Measurements from ENCODE around the gene BTF3. TPM values are rescaled to one million over a fixed set of nuclear protein-coding genes. Genes with fewer than 3 reads are reported as not detected.

Gene BTF3
- total and polyA plus RNA-seq, 2 of the 13 experiments (the other 11 are each of a cell fraction or from before 2014, with no cell fraction given), result 557 to 698 TPM

DNA sequence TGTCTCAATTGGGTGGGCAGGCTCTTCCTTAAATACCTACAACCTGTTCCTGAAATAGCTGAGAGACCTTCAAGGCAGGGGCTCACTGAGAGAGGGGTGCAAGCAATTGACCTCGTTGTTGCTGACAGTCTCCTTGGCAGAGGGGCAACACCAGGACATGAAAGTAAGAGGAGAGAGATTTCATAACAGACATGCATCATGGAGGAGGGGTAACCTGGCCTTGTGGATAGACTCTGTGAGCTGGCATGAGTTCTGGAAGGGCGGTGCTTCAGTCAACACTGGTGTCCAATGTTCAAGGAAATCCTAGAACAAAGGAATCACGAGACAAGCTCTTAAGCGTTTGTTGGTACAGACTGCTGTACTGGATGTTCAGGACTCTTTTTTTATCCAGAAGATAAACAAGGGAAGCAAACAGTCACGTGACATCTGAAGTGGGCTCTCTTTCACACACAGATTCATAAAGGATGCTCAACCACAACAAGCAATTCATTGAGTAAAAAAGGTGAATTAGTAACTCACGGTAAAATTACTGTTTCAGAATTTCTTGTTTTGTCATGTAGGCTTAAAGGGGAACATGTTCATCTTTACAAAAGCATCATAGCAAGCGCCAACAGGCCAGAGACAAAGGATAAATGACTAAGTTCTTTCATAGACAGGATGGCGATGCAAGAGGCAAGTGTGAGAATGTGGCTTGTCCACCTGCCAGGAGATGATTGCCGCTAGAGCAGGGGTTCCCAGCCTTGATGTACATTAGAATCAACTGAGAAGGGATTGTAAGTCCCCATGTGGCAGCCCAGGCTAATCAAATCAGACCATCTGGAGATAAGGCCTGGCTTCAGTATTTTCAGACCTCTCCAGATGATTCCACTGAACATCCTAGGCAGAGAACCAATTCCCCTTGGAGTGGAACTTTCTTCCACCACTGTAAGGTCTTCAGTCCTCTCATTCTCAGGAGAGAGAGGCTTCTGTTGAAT is 46.5 kb downstream of the BTF3 start (continued):
- TF ChIP-seq, protein P1, sequence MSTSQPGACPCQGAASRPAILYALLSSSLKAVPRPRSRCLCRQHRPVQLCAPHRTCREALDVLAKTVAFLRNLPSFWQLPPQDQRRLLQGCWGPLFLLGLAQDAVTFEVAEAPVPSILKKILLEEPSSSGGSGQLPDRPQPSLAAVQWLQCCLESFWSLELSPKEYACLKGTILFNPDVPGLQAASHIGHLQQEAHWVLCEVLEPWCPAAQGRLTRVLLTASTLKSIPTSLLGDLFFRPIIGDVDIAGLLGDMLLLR (CRISPR knock-in tag; IDR thresholded peaks at IDR 0.05), result 0 out of 2 replicates have a peak, but pooled peaks have one; percentile 23
- TF ChIP-seq ZKSCAN1 (IDR thresholded peaks at IDR 0.05; ENCODE audit: low read length) (no peak), MED1 (CRISPR knock-in tag; IDR thresholded peaks at IDR 0.05) (peak; percentile 92), ZKSCAN8 (CRISPR knock-in tag; IDR thresholded peaks at IDR 0.05; ENCODE audit: borderline replicate concordance) (peak; percentile 60; the same call in 1 of the 2 replicates), PITX1 (CRISPR knock-in tag; IDR thresholded peaks at IDR 0.05) (peak; percentile 96), POLR2A (IDR thresholded peaks at IDR 0.05; ENCODE audit: insufficient read depth in 1 of 2, low read depth in 2 of 2, low read length in 2 of 2) (peak; percentile 5 to 49; a peak in 3 of 4 replicates), BRD4 (CRISPR knock-in tag; IDR thresholded peaks at IDR 0.05) (no peak), ZNF432 (CRISPR knock-in tag; IDR thresholded peaks at IDR 0.05; ENCODE audit: borderline replicate concordance) (no peak), TBP (CRISPR knock-in tag; IDR thresholded peaks at IDR 0.05) (no peak), ZNF331 (CRISPR knock-in tag; IDR thresholded peaks at IDR 0.05) (peak; percentile 84), HOXA7 (CRISPR knock-in tag; IDR thresholded peaks at IDR 0.05) (no peak), ZC3H4 (CRISPR knock-in tag; IDR thresholded peaks at IDR 0.05; ENCODE audit: borderline replicate concordance) (no peak), SNAPC2 (CRISPR knock-in tag; IDR thresholded peaks at IDR 0.05) (peak; percentile 74; the same call in 1 of the 2 replicates), MAFK (conservative IDR thresholded peaks at IDR 0.05 in 1 of 2, IDR thresholded peaks at IDR 0.05 in 1 of 2; ENCODE audit: low read length in 2 of 2) (no peak), EZH2 (conservative IDR thresholded peaks at IDR 0.05; ENCODE audit: low read depth, low read length) (no peak)
- TF ChIP-seq, protein P2, sequence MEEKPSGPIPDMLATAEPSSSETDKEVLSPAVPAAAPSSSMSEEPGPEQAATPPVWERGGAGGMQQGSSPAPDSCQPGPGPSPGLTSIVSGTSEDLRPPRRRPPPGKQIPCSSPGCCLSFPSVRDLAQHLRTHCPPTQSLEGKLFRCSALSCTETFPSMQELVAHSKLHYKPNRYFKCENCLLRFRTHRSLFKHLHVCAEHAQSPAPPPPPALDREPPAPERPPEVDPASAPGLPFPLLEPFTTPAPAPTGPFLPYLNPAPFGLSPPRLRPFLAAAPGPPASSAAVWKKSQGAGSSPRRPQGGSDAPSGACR (CRISPR knock-in tag; IDR thresholded peaks at IDR 0.05), result peak; percentile 55; the same call in 1 of the 2 replicates
- TF ChIP-seq, protein P3, sequence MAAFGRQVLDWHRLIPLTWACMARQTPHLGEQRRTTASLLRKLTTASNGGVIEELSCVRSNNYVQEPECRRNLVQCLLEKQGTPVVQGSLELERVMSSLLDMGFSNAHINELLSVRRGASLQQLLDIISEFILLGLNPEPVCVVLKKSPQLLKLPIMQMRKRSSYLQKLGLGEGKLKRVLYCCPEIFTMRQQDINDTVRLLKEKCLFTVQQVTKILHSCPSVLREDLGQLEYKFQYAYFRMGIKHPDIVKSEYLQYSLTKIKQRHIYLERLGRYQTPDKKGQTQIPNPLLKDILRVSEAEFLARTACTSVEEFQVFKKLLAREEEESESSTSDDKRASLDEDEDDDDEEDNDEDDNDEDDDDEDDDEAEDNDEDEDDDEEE (CRISPR knock-in tag; IDR thresholded peaks at IDR 0.05), result no peak
- TF ChIP-seq, protein P4, sequence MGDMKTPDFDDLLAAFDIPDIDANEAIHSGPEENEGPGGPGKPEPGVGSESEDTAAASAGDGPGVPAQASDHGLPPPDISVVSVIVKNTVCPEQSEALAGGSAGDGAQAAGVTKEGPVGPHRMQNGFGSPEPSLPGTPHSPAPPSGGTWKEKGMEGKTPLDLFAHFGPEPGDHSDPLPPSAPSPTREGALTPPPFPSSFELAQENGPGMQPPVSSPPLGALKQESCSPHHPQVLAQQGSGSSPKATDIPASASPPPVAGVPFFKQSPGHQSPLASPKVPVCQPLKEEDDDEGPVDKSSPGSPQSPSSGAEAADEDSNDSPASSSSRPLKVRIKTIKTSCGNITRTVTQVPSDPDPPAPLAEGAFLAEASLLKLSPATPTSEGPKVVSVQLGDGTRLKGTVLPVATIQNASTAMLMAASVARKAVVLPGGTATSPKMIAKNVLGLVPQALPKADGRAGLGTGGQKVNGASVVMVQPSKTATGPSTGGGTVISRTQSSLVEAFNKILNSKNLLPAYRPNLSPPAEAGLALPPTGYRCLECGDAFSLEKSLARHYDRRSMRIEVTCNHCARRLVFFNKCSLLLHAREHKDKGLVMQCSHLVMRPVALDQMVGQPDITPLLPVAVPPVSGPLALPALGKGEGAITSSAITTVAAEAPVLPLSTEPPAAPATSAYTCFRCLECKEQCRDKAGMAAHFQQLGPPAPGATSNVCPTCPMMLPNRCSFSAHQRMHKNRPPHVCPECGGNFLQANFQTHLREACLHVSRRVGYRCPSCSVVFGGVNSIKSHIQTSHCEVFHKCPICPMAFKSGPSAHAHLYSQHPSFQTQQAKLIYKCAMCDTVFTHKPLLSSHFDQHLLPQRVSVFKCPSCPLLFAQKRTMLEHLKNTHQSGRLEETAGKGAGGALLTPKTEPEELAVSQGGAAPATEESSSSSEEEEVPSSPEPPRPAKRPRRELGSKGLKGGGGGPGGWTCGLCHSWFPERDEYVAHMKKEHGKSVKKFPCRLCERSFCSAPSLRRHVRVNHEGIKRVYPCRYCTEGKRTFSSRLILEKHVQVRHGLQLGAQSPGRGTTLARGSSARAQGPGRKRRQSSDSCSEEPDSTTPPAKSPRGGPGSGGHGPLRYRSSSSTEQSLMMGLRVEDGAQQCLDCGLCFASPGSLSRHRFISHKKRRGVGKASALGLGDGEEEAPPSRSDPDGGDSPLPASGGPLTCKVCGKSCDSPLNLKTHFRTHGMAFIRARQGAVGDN (CRISPR knock-in tag; IDR thresholded peaks at IDR 0.05), result no peak
- TF ChIP-seq, protein P5, sequence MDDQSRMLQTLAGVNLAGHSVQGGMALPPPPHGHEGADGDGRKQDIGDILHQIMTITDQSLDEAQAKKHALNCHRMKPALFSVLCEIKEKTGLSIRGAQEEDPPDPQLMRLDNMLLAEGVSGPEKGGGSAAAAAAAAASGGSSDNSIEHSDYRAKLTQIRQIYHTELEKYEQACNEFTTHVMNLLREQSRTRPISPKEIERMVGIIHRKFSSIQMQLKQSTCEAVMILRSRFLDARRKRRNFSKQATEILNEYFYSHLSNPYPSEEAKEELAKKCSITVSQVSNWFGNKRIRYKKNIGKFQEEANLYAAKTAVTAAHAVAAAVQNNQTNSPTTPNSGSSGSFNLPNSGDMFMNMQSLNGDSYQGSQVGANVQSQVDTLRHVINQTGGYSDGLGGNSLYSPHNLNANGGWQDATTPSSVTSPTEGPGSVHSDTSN (CRISPR knock-in tag; IDR thresholded peaks at IDR 0.05; ENCODE audit: borderline replicate concordance), result no peak
